HepG2 (cell line): ENCODE results near the gene ATRX. TPM values are rescaled to one million over a fixed set of nuclear protein-coding genes. Genes with fewer than 3 reads are reported as not detected.

ENCODE experiments used
- ATAC-seq: fragments of 200-7000 bp; cut with Tn5 transposase; 3 replicates; pipeline ENCODE4 v1.9.1; 2020; ENCODE audit warnings: mild to moderate bottlenecking, moderate library complexity
- BruUV-seq: library from RNA; stranded (reverse); fragments of 400-500 nt; replicated peaks from 2 replicates; lab custom pipeline; 2021; lab: Mats Ljungman, UMichigan
- CTCF ChIA-PET: fragments of 300-600 bp; formaldehyde crosslinking; extraction: SDS; loops from one replicate; lab custom pipeline; 2021; ENCODE audit warnings: low total read pairs, inconsistent platforms, low intra/inter-chr PET ratio; lab: Yijun Ruan, JAX
- POLR2A ChIA-PET: fragments of 350-600 bp; sonication (Branson Sonifier 250); formaldehyde crosslinking; loops from one replicate; lab custom pipeline; 2020; ENCODE audit warnings: antibody characterized with exemption, inconsistent platforms; lab: Yijun Ruan, JAX
- DNase-seq: peaks from one replicate; pipeline ENCODE4 v3.0.0-alpha.2; 2015; ENCODE audit warnings: low spot score
- FAIRE-seq: peaks from 3 replicates; lab custom pipeline; 2011; peaks lifted over from hg19 to GRCh38; lab: Jason Lieb, UNC
- H2AFZ ChIP-seq: one replicate; pipeline ENCODE4 v1.6.1; 2011; ENCODE audit warnings: low read length, inconsistent platforms
- H3K27ac ChIP-seq: fragments of 300-600 bp; 3 replicates; pipeline ENCODE4 v1.8.0; 2011; ENCODE audit warnings: mixed run types, mild to moderate bottlenecking, mixed read lengths, low read length, inconsistent platforms; ENCODE audit not compliant: insufficient read depth; ENCODE audit errors: extremely low read length
- H3K27me3 ChIP-seq, 2 experiments: fragments of 200-600 bp in 1 of 2; 2 replicates in 1 of 2; 3 replicates in 1 of 2; pipeline versions ENCODE4 v1.6.0 to v1.8.0; 2011; ENCODE audit warnings: low read length in 2 of 2, mild to moderate bottlenecking in 2 of 2, moderate library complexity in 2 of 2, inconsistent platforms in 1 of 2; ENCODE audit not compliant: insufficient read depth in 2 of 2, control insufficient read depth in 1 of 2
- H3K36me3 ChIP-seq, 2 experiments: fragments of 200-600 bp in 1 of 2; replicated peaks in 1 of 2; 2 replicates in 1 of 2; 3 replicates in 1 of 2; pipeline versions ENCODE4 v1.5.1 to v1.8.0; 2011; ENCODE audit warnings: low read length in 2 of 2, inconsistent platforms in 1 of 2; ENCODE audit not compliant: insufficient read depth in 2 of 2, control insufficient read depth in 1 of 2
- H3K4me1 ChIP-seq: 2 replicates; pipeline ENCODE4 v1.5.1; 2012; ENCODE audit warnings: low read length, inconsistent platforms; ENCODE audit not compliant: insufficient read depth
- H3K4me2 ChIP-seq: 2 replicates; pipeline ENCODE4 v1.6.0; 2011; ENCODE audit warnings: low read depth, low read length, inconsistent platforms
- H3K4me3 ChIP-seq, 3 experiments: fragments of 200-600 bp in 1 of 3; sonication (generic), shearing (Covaris generic) in 1 of 3; replicated peaks in 1 of 3; 2 replicates each; pipeline ENCODE4 v1.5.1; 2011 to 2016; ENCODE audit warnings: low read length in 3 of 3, inconsistent platforms in 2 of 3, low read depth in 2 of 3, mild to moderate bottlenecking in 2 of 3, control low read depth in 1 of 3, mixed read lengths in 1 of 3; ENCODE audit not compliant: insufficient read depth in 1 of 3
- H3K79me2 ChIP-seq: one replicate; pipeline ENCODE4 v1.6.1; 2011; ENCODE audit warnings: low read length, inconsistent platforms; ENCODE audit not compliant: insufficient read depth
- H3K9ac ChIP-seq: 2 replicates; pipeline ENCODE4 v1.6.0; 2011; ENCODE audit warnings: mild to moderate bottlenecking, low read depth, low read length, inconsistent platforms; ENCODE audit not compliant: insufficient read depth
- H3K9me3 ChIP-seq: 2 replicates; pipeline ENCODE4 v1.5.1; 2012; ENCODE audit warnings: mild to moderate bottlenecking, low read length
- H4K20me1 ChIP-seq: 2 replicates; pipeline ENCODE4 v1.6.0; 2011; ENCODE audit warnings: inconsistent platforms, mild to moderate bottlenecking, low read length, moderate library complexity; ENCODE audit not compliant: insufficient read depth
- ATF3 ChIP-seq: sonication (generic); formaldehyde crosslinking; IDR thresholded peaks from 2 replicates; pipeline ENCODE4 v1.4.0; 2020; ENCODE audit warnings: missing genetic modification reagents
- E2F1 ChIP-seq: sonication (generic); formaldehyde crosslinking; IDR thresholded peaks from 2 replicates; pipeline ENCODE4 v1.5.0; 2020; ENCODE audit warnings: missing genetic modification reagents
- JUNB ChIP-seq: sonication (generic); formaldehyde crosslinking; IDR thresholded peaks from 2 replicates; pipeline ENCODE4 v1.8.0; 2022; ENCODE audit warnings: missing genetic modification reagents, mild to moderate bottlenecking, borderline replicate concordance
- NR2F2 ChIP-seq: IDR thresholded peaks from 2 replicates; pipeline ENCODE4 v1.6.1; 2012; ENCODE audit warnings: low read depth, inconsistent platforms, borderline replicate concordance
- SATB2 ChIP-seq: sonication (generic); formaldehyde crosslinking; IDR thresholded peaks from 2 replicates; pipeline ENCODE4 v1.5.0; 2020; ENCODE audit warnings: missing genetic modification reagents
- SMAD9 ChIP-seq: sonication (generic); formaldehyde crosslinking; IDR thresholded peaks from 2 replicates; pipeline ENCODE4 v1.5.1; 2020; ENCODE audit warnings: mild to moderate bottlenecking, missing genetic modification reagents
- ZBTB37 ChIP-seq: sonication (generic); formaldehyde crosslinking; IDR thresholded peaks from 2 replicates; pipeline ENCODE4 v1.4.0; 2020; ENCODE audit warnings: mild to moderate bottlenecking, missing genetic modification reagents
- ZSCAN29 ChIP-seq: sonication (generic); formaldehyde crosslinking; conservative IDR thresholded peaks from 2 replicates; pipeline ENCODE4 v1.4.0; 2020; ENCODE audit warnings: mild to moderate bottlenecking, missing genetic modification reagents
- WGBS: methylation state at CpG from one replicate; pipeline ENCODE4 v1.1.6; 2017; ENCODE audit warnings: low lambda C conversion rate; 5-methylcytosine and 5-hydroxymethylcytosine counted together
- in situ Hi-C: cut with HindIII; loops from 2 replicates; pipeline ENCODE4 v1.10.0; 2017; ENCODE audit warnings: low pct_unique_long_range_greater_than_20kb; ENCODE audit not compliant: extremely low pct_ligation_motif_present
- intact Hi-C: fragments of 100-400 bp; cut with micrococcal nuclease; formaldehyde crosslinking; loops from one replicate; pipeline ENCODE4 v1.10.0; 2022; ENCODE audit not compliant: unreplicated experiment
- polyA plus RNA-seq, 8 experiments: library from polyadenylated mRNA; depleted of rRNA in 3 of 8; stranded (reverse) in 7 of 8; unstranded in 1 of 8; fragments of >200 nt; fragmentation: Illumina TruSeq in 4 of 8; extraction: Trizol in 4 of 8; gene quantifications; 2 replicates each; pipeline versions ENCODE4 v1.2.1 to v1.2.3, GENCODE V29; 2011 to 2016; ENCODE audit warnings: low read depth in 4 of 8, missing spikeins in 1 of 8, mixed read lengths in 1 of 8; ENCODE audit not compliant: insufficient read depth in 1 of 8
- total RNA-seq, 5 experiments: library from RNA; depleted of rRNA; stranded (reverse); fragments of >200 nt; fragmentation: Illumina TruSeq; extraction: Trizol; gene quantifications; 2 replicates each; pipeline ENCODE4 v1.2.3, GENCODE V29; 2016; ENCODE audit warnings: low read depth in 1 of 5

The ATRX gene
- total and polyA plus RNA-seq, 2 of the 13 experiments (the other 11 are each of a cell fraction or from before 2014, with no cell fraction given), result 26.1 to 44.5 TPM

- no peaks in the 10 kb centered on the region for H3K27me3 ChIP-seq
- no peak for FAIRE-seq
- no peaks in the 10 kb centered on the region for H3K79me2 ChIP-seq
These were observed 81.1 kb downstream of the ATRX start for GRCh38 chrX:77704881-77705280.

More at GRCh38 chrX:77704881-77705280, 81.1 kb downstream of the ATRX start:
- no peak overlapping the region for H3K9ac ChIP-seq
- in situ Hi-C loops, result no loop called here
- no peaks in the 10 kb centered on the region for H4K20me1 ChIP-seq
- WGBS, result no CpG with 5 or more reads among the region's 6 CpGs
- no peaks in the 10 kb centered on the region for H3K9me3 ChIP-seq
- H3K36me3 ChIP-seq, result peaks cover 0 to 1% of the 10 kb centered on the region in 2 experiments; a peak in 1 of 5 replicates
- CTCF ChIA-PET, result no interaction called here
- no peaks in the 10 kb centered on the region for H3K4me1 ChIP-seq
- no peak overlapping the region for H3K27ac ChIP-seq
- no peak overlapping the region for H3K4me3 ChIP-seq
- no peak for TF ChIP-seq ATF3
- TF ChIP-seq E2F1 (CRISPR knock-in tag), result no peak
- no peak for TF ChIP-seq JUNB (CRISPR knock-in tag)
- no peak for TF ChIP-seq SATB2
- TF ChIP-seq ZBTB37 (CRISPR knock-in tag), result no peak
- TF ChIP-seq SMAD9 (CRISPR knock-in tag), result no peak
- no peak for TF ChIP-seq ZSCAN29 (CRISPR knock-in tag)
- no peak for TF ChIP-seq NR2F2
- TF ChIP-seq, all 625 proteins: peak for 0
- no peak for DNase-seq
- POLR2A ChIA-PET, result no interaction called here
- intact Hi-C loops, result no loop called here
- no peak for ATAC-seq
- BruUV-seq, result no TSS peak
- no peak overlapping the region for H2AFZ ChIP-seq
- H3K4me2 ChIP-seq, result no peak overlapping the region
